ENCODE measurements around the gene SLBP. TPM values are rescaled to one million over a fixed set of nuclear protein-coding genes. Genes with fewer than 3 reads are reported as not detected.

Gene SLBP
- 100 to 1,000 TPM; 115 to 117 TPM for total RNA-seq

DNA sequence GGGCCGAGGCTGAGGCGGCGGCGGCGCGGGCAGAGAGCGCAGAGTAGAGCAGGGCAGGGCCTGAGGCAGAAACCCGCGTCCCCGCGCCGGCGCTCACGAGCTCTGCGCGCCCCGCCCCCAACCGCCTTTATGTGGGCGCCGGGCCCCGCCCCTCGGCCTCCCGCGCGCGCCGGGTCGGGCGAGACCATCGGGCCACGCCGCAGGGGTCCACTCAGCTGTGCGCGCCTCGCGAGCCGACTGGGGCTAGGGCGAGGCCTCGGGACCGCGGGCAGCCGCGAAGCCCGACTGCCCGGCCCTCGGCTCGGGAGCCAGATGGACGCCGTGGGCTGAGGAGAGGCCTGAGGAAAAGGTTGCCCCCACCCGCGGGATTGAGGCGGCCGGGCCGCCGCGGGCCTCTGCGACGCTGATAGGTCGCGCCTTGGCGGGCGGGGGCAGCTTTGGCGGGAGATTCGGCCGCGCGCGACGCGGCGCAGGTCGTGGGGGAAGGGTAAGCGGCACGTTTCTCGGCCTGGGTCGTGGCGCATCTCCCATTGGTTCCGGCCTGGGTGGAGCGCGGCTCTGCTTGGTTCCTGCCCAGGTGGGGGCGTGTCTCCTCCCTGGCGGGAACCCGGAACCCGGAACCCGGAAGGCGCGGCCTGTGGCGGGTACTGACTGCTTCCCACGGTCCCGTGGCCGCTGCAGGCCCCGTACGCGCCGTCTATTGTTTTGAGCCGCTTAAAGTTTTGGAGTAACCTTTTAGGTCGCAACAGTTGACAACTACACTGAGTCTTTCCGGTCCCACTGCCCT is at the start of gene SLBP:
SLBP (minus strand) TSS at position 104 of the 787 bp plus-strand sequence. CDS start 131 bp downstream, outside the sequence.
- ChIA-PET POLR2A (interaction anchor here (0.5 to 9.5 kb wide), 14 partner anchors 10 to 366 kb away, joined by 3 to 190 read pairs (median 4); partner anchors contain the start of genes TACC3 and TMEM129), CTCF (interaction anchor here (1.5 to 12.5 kb wide), 3 partner anchors 11 to 20 kb away, joined by 8 to 177 read pairs (median 12); no protein-coding TSS in a partner anchor)
- Mint-ChIP-seq H3K27ac (peak within 1 kb of the TSS; percentile 100), H3K4me3 (peak within 1 kb of the TSS; percentile 92), H3K9me3 (no peaks in the 10 kb centered on the region), H3K36me3 (ENCODE audit: low read depth) (peaks cover 66% of the 10 kb centered on the region), H3K4me1 (ENCODE audit: low read depth) (peaks cover 54% of the 10 kb centered on the region), H3K27me3 (no peaks in the 10 kb centered on the region)
- intact Hi-C loops (cut with micrococcal nuclease), result no loop called here
- DNase-seq (peak; percentile 99), ATAC-seq (peak; percentile 91)
- TF ChIP-seq, protein P1, sequence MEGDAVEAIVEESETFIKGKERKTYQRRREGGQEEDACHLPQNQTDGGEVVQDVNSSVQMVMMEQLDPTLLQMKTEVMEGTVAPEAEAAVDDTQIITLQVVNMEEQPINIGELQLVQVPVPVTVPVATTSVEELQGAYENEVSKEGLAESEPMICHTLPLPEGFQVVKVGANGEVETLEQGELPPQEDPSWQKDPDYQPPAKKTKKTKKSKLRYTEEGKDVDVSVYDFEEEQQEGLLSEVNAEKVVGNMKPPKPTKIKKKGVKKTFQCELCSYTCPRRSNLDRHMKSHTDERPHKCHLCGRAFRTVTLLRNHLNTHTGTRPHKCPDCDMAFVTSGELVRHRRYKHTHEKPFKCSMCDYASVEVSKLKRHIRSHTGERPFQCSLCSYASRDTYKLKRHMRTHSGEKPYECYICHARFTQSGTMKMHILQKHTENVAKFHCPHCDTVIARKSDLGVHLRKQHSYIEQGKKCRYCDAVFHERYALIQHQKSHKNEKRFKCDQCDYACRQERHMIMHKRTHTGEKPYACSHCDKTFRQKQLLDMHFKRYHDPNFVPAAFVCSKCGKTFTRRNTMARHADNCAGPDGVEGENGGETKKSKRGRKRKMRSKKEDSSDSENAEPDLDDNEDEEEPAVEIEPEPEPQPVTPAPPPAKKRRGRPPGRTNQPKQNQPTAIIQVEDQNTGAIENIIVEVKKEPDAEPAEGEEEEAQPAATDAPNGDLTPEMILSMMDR (IDR thresholded peaks at IDR 0.05), result no peak

DNA sequence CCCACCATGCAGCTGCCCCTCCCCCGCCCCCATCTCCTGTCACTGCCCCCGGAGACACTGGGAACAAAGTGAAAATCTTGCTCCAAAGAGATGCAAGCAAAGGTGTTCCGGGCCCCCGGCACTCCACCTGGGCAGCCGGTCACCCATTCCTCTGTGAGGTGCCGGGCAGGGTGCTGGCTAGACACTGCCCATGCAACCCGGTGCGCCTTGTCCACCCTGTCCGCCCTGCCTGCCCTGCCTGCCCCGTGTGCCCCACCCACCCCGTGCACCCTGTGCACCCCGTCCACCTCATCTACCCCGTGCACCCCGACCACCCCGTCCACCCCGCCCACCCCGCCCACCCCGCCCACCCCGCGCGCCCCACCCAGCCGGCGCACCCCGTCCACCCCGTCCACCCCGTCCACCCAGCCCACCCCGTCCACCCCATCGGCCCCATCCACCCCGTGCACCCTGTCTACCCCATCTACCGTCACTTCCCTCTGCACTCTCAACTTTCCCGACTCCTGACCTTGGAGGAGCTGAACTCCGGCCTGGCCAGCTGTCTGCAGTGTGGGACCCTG is 49.1 kb upstream of the SLBP start:
- CTCF ChIA-PET, result interaction anchor here (1.6 kb wide), 1 partner anchor 16 kb away, joined by 4 read pairs; no protein-coding TSS in a partner anchor
- ATAC-seq (no peak), DNase-seq (no peak)
- Mint-ChIP-seq H3K36me3 (ENCODE audit: low read depth) (no peaks in the 10 kb centered on the region), H3K4me1 (ENCODE audit: low read depth) (no peaks in the 10 kb centered on the region), H3K27me3 (peaks cover 13% of the 10 kb centered on the region), H3K27ac (no peak overlapping the region), H3K9me3 (no peaks in the 10 kb centered on the region), H3K4me3 (no peak overlapping the region)
- TF ChIP-seq, protein P1 (IDR thresholded peaks at IDR 0.05), result no peak
- intact Hi-C loops (cut with micrococcal nuclease), result no loop called here
- POLR2A ChIA-PET, result no interaction called here

DNA sequence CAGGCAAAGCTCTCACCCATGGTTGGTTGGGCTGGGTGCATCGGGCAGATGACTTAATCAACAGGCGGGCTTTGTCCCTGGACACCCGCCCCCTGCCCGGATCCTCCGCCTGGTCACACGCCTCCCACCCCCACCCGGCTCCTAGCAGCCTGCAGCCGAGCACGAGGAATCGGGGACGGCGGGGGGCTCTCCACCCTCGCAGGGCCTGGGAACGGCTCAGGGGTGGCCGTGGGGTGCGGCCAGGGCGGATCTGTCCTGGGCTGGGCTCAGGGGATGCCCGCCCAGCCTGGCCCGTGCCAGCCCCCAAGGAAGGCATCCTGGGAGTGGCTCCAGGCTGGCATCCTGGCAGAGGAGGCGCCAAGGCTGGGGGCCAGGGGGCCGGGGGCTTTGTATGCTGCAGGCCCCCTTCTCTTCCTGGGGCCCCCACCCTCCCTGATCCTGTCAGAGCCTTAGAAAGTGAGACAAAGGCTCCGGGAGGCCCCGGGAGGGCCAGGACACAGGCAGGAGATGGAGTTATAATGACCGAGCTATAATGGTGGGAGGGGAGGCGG is 48.5 kb upstream of the SLBP start:
- ChIA-PET POLR2A (no interaction called here), CTCF (interaction anchor here (1.6 kb wide), 2 partner anchors 16 to 49 kb away, joined by 4 to 8 read pairs; no protein-coding TSS in a partner anchor)
- Mint-ChIP-seq H3K27ac (no peak overlapping the region), H3K4me3 (no peak overlapping the region), H3K4me1 (ENCODE audit: low read depth) (no peaks in the 10 kb centered on the region), H3K27me3 (peaks cover 13% of the 10 kb centered on the region), H3K9me3 (no peaks in the 10 kb centered on the region), H3K36me3 (ENCODE audit: low read depth) (no peaks in the 10 kb centered on the region)
- TF ChIP-seq, protein P1 (IDR thresholded peaks at IDR 0.05), result no peak
- ATAC-seq, result no peak
- intact Hi-C loops (cut with micrococcal nuclease), result no loop called here
- DNase-seq, result no peak

DNA sequence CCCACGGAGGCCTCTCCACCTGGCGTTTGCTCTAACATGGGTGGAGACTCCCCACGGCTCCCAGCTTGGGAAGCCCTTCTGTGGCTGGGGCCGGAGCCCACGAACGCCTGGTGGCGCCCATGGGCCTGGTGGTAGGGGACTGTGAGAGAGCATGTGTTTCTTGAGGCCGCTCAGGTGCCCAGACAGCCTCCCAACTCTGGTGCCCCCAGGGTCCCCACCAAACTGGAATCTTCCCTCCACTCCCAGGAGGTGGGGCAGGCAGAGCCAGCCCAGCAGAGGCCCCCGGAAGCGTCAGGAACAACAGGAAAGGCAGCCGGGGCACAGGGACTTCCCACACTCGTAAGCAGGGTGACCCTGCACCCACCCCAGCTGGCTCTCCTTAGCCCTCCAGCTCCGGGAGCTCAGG is 47.7 kb upstream of the SLBP start:
- Mint-ChIP-seq H3K4me1 (ENCODE audit: low read depth) (no peaks in the 10 kb centered on the region), H3K27ac (no peak overlapping the region), H3K4me3 (no peak overlapping the region), H3K27me3 (peaks cover 8% of the 10 kb centered on the region), H3K9me3 (no peaks in the 10 kb centered on the region), H3K36me3 (ENCODE audit: low read depth) (no peaks in the 10 kb centered on the region)
- TF ChIP-seq, protein P1 (IDR thresholded peaks at IDR 0.05), result no peak
- no peak for DNase-seq
- ChIA-PET CTCF (interaction anchor here (1.1 to 1.6 kb wide), 3 partner anchors 15 to 50 kb away, joined by 4 to 8 read pairs (median 5); no protein-coding TSS in a partner anchor), POLR2A (no interaction called here)
- ATAC-seq, result peak; percentile 14
- intact Hi-C loops (cut with micrococcal nuclease), result no loop called here

Measured in activated CD8-positive, alpha-beta T cell treated with anti-CD3 and anti-CD28 coated beads for 36 hours (primary cell).